HCT116 (cell line): Measurements from ENCODE around the gene KTN1. TPM values are rescaled to one million over a fixed set of nuclear protein-coding genes. Genes with fewer than 3 reads are reported as not detected.

ENCODE experiments used
- ATAC-seq: fragments of 200-7000 bp; cut with Tn5 transposase; 2 replicates; pipeline ENCODE4 v1.9.1; 2020; ENCODE audit warnings: mild to moderate bottlenecking, moderate library complexity
- BruUV-seq: library from RNA; stranded (reverse); fragments of 400-500 nt; replicated peaks from 2 replicates; lab custom pipeline; 2021; lab: Mats Ljungman, UMichigan
- CTCF ChIA-PET: fragments of 300-600 bp; sonication (Branson Sonifier 250); formaldehyde crosslinking; loops from one replicate; lab custom pipeline; 2021; ENCODE audit warnings: antibody characterized with exemption; lab: Charles Lee
- POLR2A ChIA-PET: fragments of 300-600, 350-600 bp; sonication (Branson Sonifier 250); formaldehyde crosslinking; loops from one replicate; lab custom pipeline; 2021; ENCODE audit warnings: antibody characterized with exemption; lab: Charles Lee
- RAD21 ChIA-PET, 2 experiments: fragments of 300-600 bp; sonication (Branson Sonifier 250); formaldehyde crosslinking; loops; one replicate each; lab custom pipeline; 2023; ENCODE audit warnings: low total read pairs in 2 of 2; ENCODE audit not compliant: uncharacterized antibody in 2 of 2, unreplicated experiment in 2 of 2, low non-redundant PET in 1 of 2; lab: Charles Lee
- DNase-seq: peaks from one replicate; pipeline ENCODE4 v3.0.0-alpha.2; 2010; ENCODE audit warnings: low read depth, low spot score
- H2AFZ ChIP-seq: fragments of 200-600 bp; shearing (Covaris generic), sonication (generic); 2 replicates; pipeline ENCODE4 v1.6.1; 2017; ENCODE audit warnings: low read depth, mixed run types, mixed read lengths, antibody characterized with exemption, low read length; ENCODE audit not compliant: poor library complexity, severe bottlenecking
- H3K27ac ChIP-seq: 2 replicates; pipeline ENCODE4 v1.5.1; 2012; ENCODE audit warnings: low read depth, low read length
- H3K27me3 ChIP-seq: fragments of 200-600 bp; sonication (generic); 2 replicates; pipeline ENCODE4 v1.6.1; 2016; ENCODE audit warnings: mixed run types, low read length, mixed read lengths; ENCODE audit not compliant: insufficient read depth
- H3K36me3 ChIP-seq, 2 experiments: fragments of 200-500 bp in 1 of 2; fragments of 200-600 bp in 1 of 2; sonication (Bioruptor generic) in 1 of 2; sonication (generic) in 1 of 2; 2 replicates each; pipeline versions ENCODE4 v1.5.1 to v1.6.1; 2014 to 2016; ENCODE audit warnings: low read length in 2 of 2, inconsistent platforms in 1 of 2, mixed read lengths in 1 of 2, mixed run types in 1 of 2; ENCODE audit not compliant: insufficient read depth in 2 of 2, control insufficient read depth in 1 of 2
- H3K4me1 ChIP-seq, 2 experiments: fragments of 200-600 bp in 1 of 2; sonication (generic) in 1 of 2; 2 replicates each; pipeline versions ENCODE4 v1.5.1 to v1.6.1; 2012 to 2017; ENCODE audit warnings: low read length in 2 of 2, inconsistent platforms in 1 of 2, mild to moderate bottlenecking in 1 of 2, mixed read lengths in 1 of 2, mixed run types in 1 of 2, moderate library complexity in 1 of 2; ENCODE audit not compliant: insufficient read depth in 2 of 2, control insufficient read depth in 1 of 2
- H3K4me2 ChIP-seq: fragments of 200-600 bp; sonication (generic); 2 replicates; pipeline ENCODE4 v1.6.1; 2017; ENCODE audit warnings: mixed run types, low read length, mixed read lengths
- H3K4me3 ChIP-seq, 2 experiments: fragments of 200-600 bp in 1 of 2; sonication (generic) in 1 of 2; replicated peaks in 1 of 2; 2 replicates each; pipeline ENCODE4 v1.5.1; 2011 to 2016; ENCODE audit warnings: low read length in 2 of 2, control low read depth in 1 of 2, low read depth in 1 of 2, mild to moderate bottlenecking in 1 of 2, mixed read lengths in 1 of 2, mixed run types in 1 of 2
- H3K79me2 ChIP-seq: fragments of 200-600 bp; sonication (generic); 2 replicates; pipeline ENCODE4 v1.6.1; 2017; ENCODE audit warnings: mild to moderate bottlenecking, mixed run types, low read length, moderate library complexity, mixed read lengths; ENCODE audit not compliant: insufficient read depth
- H3K9ac ChIP-seq: fragments of 200-600 bp; sonication (generic); 2 replicates; pipeline ENCODE4 v1.6.1; 2016; ENCODE audit warnings: low read length, mixed read lengths
- H3K9me2 ChIP-seq: fragments of 200-600 bp; sonication (generic), shearing (Covaris generic); 2 replicates; pipeline ENCODE4 v1.6.1; 2017; ENCODE audit warnings: mixed run types, mild to moderate bottlenecking, moderate library complexity; ENCODE audit not compliant: insufficient read depth
- H3K9me3 ChIP-seq, 2 experiments: fragments of 200-500 bp in 1 of 2; fragments of 200-600 bp in 1 of 2; sonication (Bioruptor generic) in 1 of 2; sonication (generic) in 1 of 2; 2 replicates each; pipeline ENCODE4 v1.6.1; 2014 to 2017; ENCODE audit warnings: low read length in 2 of 2, mixed read lengths in 2 of 2, inconsistent platforms in 1 of 2, low read depth in 1 of 2, mild to moderate bottlenecking in 1 of 2, mixed run types in 1 of 2, moderate library complexity in 1 of 2; ENCODE audit not compliant: control insufficient read depth in 1 of 2, insufficient read depth in 1 of 2
- H4K20me1 ChIP-seq: fragments of 200-600 bp; sonication (generic), shearing (Covaris generic); 2 replicates; pipeline ENCODE4 v1.6.1; 2017; ENCODE audit warnings: mixed run types, mild to moderate bottlenecking, moderate library complexity; ENCODE audit not compliant: insufficient read depth
- CBX3 ChIP-seq: IDR thresholded peaks from 2 replicates; pipeline ENCODE4 v1.6.1; 2012; ENCODE audit warnings: low read depth
- CEBPB ChIP-seq: IDR thresholded peaks from 2 replicates; pipeline ENCODE4 v1.6.1; 2012; ENCODE audit warnings: low read depth
- EGR1 ChIP-seq: IDR thresholded peaks from 2 replicates; pipeline ENCODE4 v1.6.1; 2012; ENCODE audit warnings: low read depth
- EZH2phosphoT487 ChIP-seq: fragments of 200-600 bp; IDR thresholded peaks from 2 replicates; pipeline ENCODE4 v1.6.1; 2018; ENCODE audit warnings: antibody characterized with exemption, borderline replicate concordance
- FOSL1 ChIP-seq: IDR thresholded peaks from 2 replicates; pipeline ENCODE4 v1.6.1; 2012; ENCODE audit warnings: low read depth
- POLR2AphosphoS5 ChIP-seq: IDR thresholded peaks from 2 replicates; pipeline ENCODE4 v1.6.1; 2011; ENCODE audit warnings: mild to moderate bottlenecking, low read depth, low read length, moderate library complexity
- SIN3A ChIP-seq: IDR thresholded peaks from 2 replicates; pipeline ENCODE4 v1.6.1; 2012; ENCODE audit warnings: low read depth
- SP1 ChIP-seq: IDR thresholded peaks from 2 replicates; pipeline ENCODE4 v1.6.1; 2012; ENCODE audit warnings: low read depth
- SRF ChIP-seq: IDR thresholded peaks from 2 replicates; pipeline ENCODE4 v1.6.1; 2012; ENCODE audit warnings: low read depth
- YY1 ChIP-seq: IDR thresholded peaks from 2 replicates; pipeline ENCODE4 v1.6.1; 2011; ENCODE audit warnings: low read length, low read depth, moderate library complexity, mild to moderate bottlenecking; ENCODE audit not compliant: insufficient replicate concordance; ENCODE audit errors: extremely low read depth
- ZFX ChIP-seq: fragments of 450-650 bp; IDR thresholded peaks from 2 replicates; pipeline ENCODE4 v1.6.1; 2017
- ZNF274 ChIP-seq: fragments of 200-500 bp; sonication (Bioruptor generic); IDR thresholded peaks from 2 replicates; pipeline ENCODE4 v1.6.1; 2014; ENCODE audit warnings: mild to moderate bottlenecking, low read depth, low read length, inconsistent platforms
- intact Hi-C: fragments of 100-400 bp; cut with micrococcal nuclease; formaldehyde crosslinking; loops from 2 replicates; pipeline ENCODE4 v1.10.0; 2022
- total RNA-seq: library from RNA; stranded (reverse); gene quantifications from one replicate; pipeline ENCODE4 v1.2.1, GENCODE V29; 2021; ENCODE audit not compliant: unreplicated experiment
- TF ChIP-seq, protein P1 (sequence below): IDR thresholded peaks from 2 replicates; pipeline ENCODE4 v1.6.1; 2012
- TF ChIP-seq, protein P2 (sequence below): IDR thresholded peaks from 2 replicates; pipeline ENCODE4 v1.6.1; 2011; ENCODE audit warnings: mild to moderate bottlenecking, low read length, moderate library complexity; ENCODE audit not compliant: insufficient replicate concordance; ENCODE audit errors: extremely low read depth

The KTN1 gene
- total RNA-seq, 1 experiment from 2014 or later: 105 TPM

DNA sequence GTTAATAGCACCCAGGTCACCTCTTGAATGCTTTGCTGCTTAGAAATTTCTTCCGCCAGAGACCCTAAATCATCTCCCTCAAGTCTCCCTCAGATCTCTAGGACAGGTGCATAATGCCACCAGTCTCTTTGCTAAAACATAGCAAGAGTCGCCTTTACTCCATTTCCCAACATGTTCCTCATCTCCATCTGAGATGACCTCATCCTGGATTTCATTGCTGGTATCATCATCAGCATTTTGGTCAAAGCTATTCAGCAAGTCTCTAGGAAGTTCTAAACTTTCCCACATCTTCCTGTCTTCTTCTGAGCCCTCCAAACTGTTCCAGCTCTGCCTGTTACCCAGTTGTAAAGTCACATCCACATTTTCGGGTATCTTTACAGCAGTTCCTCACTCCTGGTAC lies 41.0 kb downstream of the KTN1 start:
- no peak for TF ChIP-seq FOSL1
- TF ChIP-seq CBX3: no peak
- no peak for TF ChIP-seq POLR2AphosphoS5
- TF ChIP-seq, protein P1, sequence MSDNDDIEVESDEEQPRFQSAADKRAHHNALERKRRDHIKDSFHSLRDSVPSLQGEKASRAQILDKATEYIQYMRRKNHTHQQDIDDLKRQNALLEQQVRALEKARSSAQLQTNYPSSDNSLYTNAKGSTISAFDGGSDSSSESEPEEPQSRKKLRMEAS: no peak
- TF ChIP-seq SP1: no peak
- TF ChIP-seq ZFX: no peak
- TF ChIP-seq EGR1: no peak
- no peak for TF ChIP-seq ZNF274
- no peak for TF ChIP-seq SRF
- RAD21 ChIA-PET: no interaction called here
- Histone ChIP-seq H3K9ac (no peak overlapping the region), H3K36me3 (peaks cover 44 to 60% of the 10 kb centered on the region in 2 experiments), H4K20me1 (no peaks in the 10 kb centered on the region; the same call in 1 of the 2 replicates), H3K27ac (no peak overlapping the region), H3K9me2 (no peaks in the 10 kb centered on the region), H3K4me2 (no peak overlapping the region), H3K4me1 (no peaks in the 10 kb centered on the region), H3K27me3 (no peaks in the 10 kb centered on the region), H3K79me2 (peaks cover 24% of the 10 kb centered on the region), H3K9me3 (peaks cover 0 to 7% of the 10 kb centered on the region in 2 experiments; a peak in 1 of 4 replicates), H2AFZ (no peak overlapping the region), H3K4me3 (no peak overlapping the region)
- BruUV-seq: no TSS peak
- CTCF ChIA-PET: no interaction called here
- ATAC-seq: no peak
- intact Hi-C loops: no loop called here
- no peak for DNase-seq
- POLR2A ChIA-PET: no interaction called here

DNA sequence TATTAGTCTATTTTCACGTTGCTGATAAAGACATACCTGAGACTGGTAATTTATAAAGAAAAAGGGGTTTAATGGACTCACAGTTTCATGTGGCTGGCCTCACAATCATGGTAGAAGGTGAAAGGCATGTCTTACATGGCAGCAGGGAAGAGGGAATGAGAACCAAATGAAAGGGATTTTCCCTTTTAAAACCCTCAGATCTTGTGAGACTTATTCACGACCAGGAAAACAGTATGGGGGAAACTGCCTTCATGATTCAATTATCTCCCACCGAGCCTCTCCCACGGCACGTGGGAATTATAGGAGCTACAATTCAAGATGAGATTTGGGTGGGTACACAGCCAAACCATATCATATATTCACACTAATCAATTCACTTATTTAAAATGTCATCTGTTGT lies 41.4 kb downstream of the KTN1 start:
- no TSS peak for BruUV-seq
- H3K27me3 ChIP-seq: no peaks in the 10 kb centered on the region
- H3K79me2 ChIP-seq: peaks cover 24% of the 10 kb centered on the region
- H3K9me2 ChIP-seq: no peaks in the 10 kb centered on the region
- ATAC-seq: no peak
- H3K4me2 ChIP-seq: no peak overlapping the region
- peaks cover 0 to 7% of the 10 kb centered on the region in 2 experiments; a peak in 1 of 4 replicates for H3K9me3 ChIP-seq
- DNase-seq: no peak
- POLR2A ChIA-PET: no interaction called here
- H3K4me3 ChIP-seq: no peak overlapping the region
- H3K36me3 ChIP-seq: peaks cover 40 to 56% of the 10 kb centered on the region in 2 experiments
- no peaks in the 10 kb centered on the region for H3K4me1 ChIP-seq
- intact Hi-C loops: no loop called here
- TF ChIP-seq EGR1 (no peak), EZH2phosphoT487 (no peak), YY1 (no peak), CEBPB (no peak), SIN3A (no peak), POLR2AphosphoS5 (no peak)
- TF ChIP-seq, protein P1: no peak
- TF ChIP-seq, protein P2, sequence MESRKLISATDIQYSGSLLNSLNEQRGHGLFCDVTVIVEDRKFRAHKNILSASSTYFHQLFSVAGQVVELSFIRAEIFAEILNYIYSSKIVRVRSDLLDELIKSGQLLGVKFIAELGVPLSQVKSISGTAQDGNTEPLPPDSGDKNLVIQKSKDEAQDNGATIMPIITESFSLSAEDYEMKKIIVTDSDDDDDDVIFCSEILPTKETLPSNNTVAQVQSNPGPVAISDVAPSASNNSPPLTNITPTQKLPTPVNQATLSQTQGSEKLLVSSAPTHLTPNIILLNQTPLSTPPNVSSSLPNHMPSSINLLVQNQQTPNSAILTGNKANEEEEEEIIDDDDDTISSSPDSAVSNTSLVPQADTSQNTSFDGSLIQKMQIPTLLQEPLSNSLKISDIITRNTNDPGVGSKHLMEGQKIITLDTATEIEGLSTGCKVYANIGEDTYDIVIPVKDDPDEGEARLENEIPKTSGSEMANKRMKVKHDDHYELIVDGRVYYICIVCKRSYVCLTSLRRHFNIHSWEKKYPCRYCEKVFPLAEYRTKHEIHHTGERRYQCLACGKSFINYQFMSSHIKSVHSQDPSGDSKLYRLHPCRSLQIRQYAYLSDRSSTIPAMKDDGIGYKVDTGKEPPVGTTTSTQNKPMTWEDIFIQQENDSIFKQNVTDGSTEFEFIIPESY: no peak
- H3K27ac ChIP-seq: no peak overlapping the region
- no peak overlapping the region for H3K9ac ChIP-seq
- no peak overlapping the region for H2AFZ ChIP-seq
- CTCF ChIA-PET: no interaction called here
- H4K20me1 ChIP-seq: peaks cover 1% of the 10 kb centered on the region; the same call in 1 of the 2 replicates
- RAD21 ChIA-PET: no interaction called here
